DOHH2 (cell line): Measurements from ENCODE around the gene FAM156B.
"Not testable (repeated sequence)": the region's sequence is repeated elsewhere in the genome, so short reads cannot be mapped to it uniquely, and the experiment has no call there.

ENCODE experiments used
- CTCF ChIP-seq: fragments of 200-600 bp; sonication (generic); IDR thresholded peaks from one replicate; pipeline ENCODE4 v1.5.1; 2014; ENCODE audit warnings: antibody characterized with exemption, mild to moderate bottlenecking, low read depth, low read length; ENCODE audit not compliant: poor library complexity, severe bottlenecking
- EZH2phosphoT487 ChIP-seq: fragments of 200-600 bp; sonication (generic); IDR thresholded peaks from 2 replicates; pipeline ENCODE4 v1.6.1; 2017; ENCODE audit warnings: borderline replicate concordance, mild to moderate bottlenecking, antibody characterized with exemption, low read length, moderate library complexity, mixed read lengths

DNA sequence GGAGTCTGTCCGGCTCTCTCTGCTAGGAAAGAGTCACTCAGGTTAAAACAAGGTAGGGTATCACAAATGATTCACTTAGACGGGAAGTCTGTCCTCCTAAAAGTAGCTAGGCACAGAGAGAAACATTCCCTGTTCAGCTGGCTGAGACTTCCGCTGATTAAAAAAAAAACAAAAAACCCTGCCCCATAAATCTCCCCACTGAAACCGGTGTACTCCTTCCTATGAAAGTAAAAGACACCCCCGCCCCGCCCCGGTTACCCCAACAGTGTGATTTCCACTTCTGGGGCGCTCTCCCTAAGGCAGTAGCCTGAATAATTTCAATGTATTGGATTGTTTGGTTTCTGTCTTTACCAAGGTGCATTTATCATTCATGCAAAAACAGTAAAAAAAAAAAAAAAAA, 692 bp upstream of the FAM156B start:
- not testable (repeated sequence) for TF ChIP-seq CTCF, EZH2phosphoT487
